H9 (cell line): ENCODE measurements around the gene SERPINB2. TPM values are rescaled to one million over a fixed set of nuclear protein-coding genes. Genes with fewer than 3 reads are reported as not detected.

Source experiments
- DNase-seq: peaks from one replicate; pipeline ENCODE4 v3.0.0-alpha.2; 2017
- H2AFZ ChIP-seq: one replicate; pipeline ENCODE4 v1.6.1; 2013; ENCODE audit warnings: mild to moderate bottlenecking, low read length, control low read depth, moderate library complexity
- H2AK5ac ChIP-seq: 2 replicates; pipeline ENCODE4 v1.6.1; 2013; ENCODE audit warnings: low read length, control low read depth, mixed read lengths; ENCODE audit not compliant: insufficient read length
- H2BK120ac ChIP-seq: one replicate; pipeline ENCODE4 v1.6.1; 2013; ENCODE audit warnings: low read depth, mild to moderate bottlenecking, low read length, control low read depth, inconsistent platforms; ENCODE audit not compliant: poor library complexity, severe bottlenecking
- H2BK12ac ChIP-seq: 2 replicates; pipeline ENCODE4 v1.6.1; 2013; ENCODE audit warnings: low read length, control low read depth, mixed read lengths, low read depth; ENCODE audit not compliant: insufficient read length
- H2BK15ac ChIP-seq: 2 replicates; pipeline ENCODE4 v1.6.1; 2013; ENCODE audit warnings: low read depth, low read length, control low read depth
- H2BK20ac ChIP-seq: one replicate; pipeline ENCODE4 v1.6.1; 2013; ENCODE audit warnings: low read depth, mild to moderate bottlenecking, low read length, control low read depth, inconsistent platforms; ENCODE audit not compliant: poor library complexity, severe bottlenecking
- H2BK5ac ChIP-seq: 2 replicates; pipeline ENCODE4 v1.6.1; 2013; ENCODE audit warnings: low read length, control low read depth, mixed read lengths; ENCODE audit not compliant: insufficient read length
- H3K14ac ChIP-seq: 2 replicates; pipeline ENCODE4 v1.6.1; 2013; ENCODE audit warnings: low read length, control low read depth; ENCODE audit not compliant: insufficient read depth
- H3K18ac ChIP-seq: 2 replicates; pipeline ENCODE4 v1.6.1; 2013; ENCODE audit warnings: low read depth, mild to moderate bottlenecking, mixed read lengths, low read length, control low read depth; ENCODE audit not compliant: insufficient read length
- H3K23ac ChIP-seq: 2 replicates; pipeline ENCODE4 v1.6.1; 2013; ENCODE audit warnings: low read length, control low read depth, mixed read lengths, low read depth; ENCODE audit not compliant: insufficient read length
- H3K23me2 ChIP-seq: 2 replicates; pipeline ENCODE4 v1.6.1; 2013; ENCODE audit warnings: low read depth, mild to moderate bottlenecking, mixed read lengths, low read length, control low read depth; ENCODE audit not compliant: insufficient read length, poor library complexity, severe bottlenecking
- H3K27ac ChIP-seq: 2 replicates; pipeline ENCODE4 v1.5.1; 2013; ENCODE audit warnings: low read length, control low read depth, mixed read lengths, low read depth; ENCODE audit not compliant: insufficient read length
- H3K27me3 ChIP-seq: 2 replicates; pipeline ENCODE4 v1.6.1; 2013; ENCODE audit warnings: low read length, control low read depth, inconsistent platforms; ENCODE audit not compliant: insufficient read depth
- H3K4ac ChIP-seq: 2 replicates; pipeline ENCODE4 v1.6.1; 2013; ENCODE audit warnings: low read depth, mild to moderate bottlenecking, control low read depth, inconsistent platforms, low read length, moderate library complexity
- H3K4me1 ChIP-seq: 2 replicates; pipeline ENCODE4 v1.6.1; 2013; ENCODE audit warnings: low read length, control low read depth, inconsistent platforms; ENCODE audit not compliant: insufficient read depth
- H3K4me2 ChIP-seq: 2 replicates; pipeline ENCODE4 v1.6.1; 2013; ENCODE audit warnings: low read length, control low read depth, mixed read lengths; ENCODE audit not compliant: insufficient read length, insufficient read depth
- H3K56ac ChIP-seq: 2 replicates; pipeline ENCODE4 v1.6.1; 2013; ENCODE audit warnings: low read depth, mild to moderate bottlenecking, mixed read lengths, low read length, control low read depth; ENCODE audit not compliant: insufficient read length
- H3K79me1 ChIP-seq: 2 replicates; pipeline ENCODE4 v1.6.1; 2013; ENCODE audit warnings: low read depth, mild to moderate bottlenecking, moderate library complexity, low read length, control low read depth, inconsistent platforms; ENCODE audit not compliant: insufficient read depth, poor library complexity, severe bottlenecking
- H3K79me2 ChIP-seq: 2 replicates; pipeline ENCODE4 v1.6.1; 2013; ENCODE audit warnings: low read length, control low read depth, inconsistent platforms; ENCODE audit not compliant: insufficient read depth
- H3K9ac ChIP-seq: 2 replicates; pipeline ENCODE4 v1.6.1; 2013; ENCODE audit warnings: low read length, control low read depth, mixed read lengths; ENCODE audit not compliant: insufficient read length; ENCODE audit errors: extremely low read depth
- H3K9me3 ChIP-seq: one replicate; pipeline ENCODE4 v1.6.1; 2013; ENCODE audit warnings: low read depth, low read length, inconsistent platforms; ENCODE audit not compliant: control insufficient read depth
- H3T11ph ChIP-seq: one replicate; pipeline ENCODE4 v1.6.1; 2013; ENCODE audit warnings: mild to moderate bottlenecking, low read length, control low read depth, inconsistent platforms
- H4K20me1 ChIP-seq: one replicate; pipeline ENCODE4 v1.6.1; 2013; ENCODE audit not compliant: control insufficient read depth, insufficient read length, insufficient read depth
- H4K5ac ChIP-seq: 2 replicates; pipeline ENCODE4 v1.6.1; 2013; ENCODE audit warnings: low read depth, mild to moderate bottlenecking, mixed read lengths, low read length, control low read depth; ENCODE audit not compliant: insufficient read length
- H4K8ac ChIP-seq: replicated peaks from 2 replicates; pipeline ENCODE4 v1.6.1; 2013; ENCODE audit warnings: low read length, control low read depth, mixed read lengths, low read depth; ENCODE audit not compliant: insufficient read length
- H4K91ac ChIP-seq: 2 replicates; pipeline ENCODE4 v1.6.1; 2013; ENCODE audit warnings: low read depth, mild to moderate bottlenecking, moderate library complexity, mixed read lengths, low read length, control low read depth; ENCODE audit not compliant: insufficient read length
- H3K27ac Mint-ChIP-seq, 3 experiments: 2 replicates in 2 of 3; 3 replicates in 1 of 3; pipeline ENCODE4 v1.8.0; 2020 to 2021; ENCODE audit warnings: mixed read lengths in 3 of 3, mild to moderate bottlenecking in 1 of 3, moderate library complexity in 1 of 3
- H3K27me3 Mint-ChIP-seq: 2 replicates; pipeline ENCODE4 v1.8.0; 2021; ENCODE audit warnings: low read depth, mild to moderate bottlenecking, moderate library complexity, mixed read lengths
- H3K36me3 Mint-ChIP-seq, 3 experiments: 2 replicates in 2 of 3; 3 replicates in 1 of 3; pipeline ENCODE4 v1.8.0; 2020 to 2021; ENCODE audit warnings: low read depth in 3 of 3, mixed read lengths in 3 of 3; ENCODE audit not compliant: insufficient read depth in 1 of 3
- H3K4me1 Mint-ChIP-seq, 2 experiments: 2 replicates each; pipeline ENCODE4 v1.8.0; 2020; ENCODE audit warnings: mixed read lengths in 2 of 2
- H3K4me3 Mint-ChIP-seq, 2 experiments: 2 replicates in 1 of 2; 3 replicates in 1 of 2; pipeline ENCODE4 v1.8.0; 2020 to 2021; ENCODE audit warnings: mild to moderate bottlenecking in 2 of 2, mixed read lengths in 2 of 2, moderate library complexity in 1 of 2
- H3K9me3 Mint-ChIP-seq, 2 experiments: 2 replicates in 1 of 2; 3 replicates in 1 of 2; pipeline ENCODE4 v1.8.0; 2020; ENCODE audit warnings: mild to moderate bottlenecking in 2 of 2, mixed read lengths in 2 of 2, moderate library complexity in 1 of 2
- WGBS: extraction: QIAGEN DNeasy Blood & Tissue Kit; methylation state at CpG from one replicate; pipeline ENCODE4 v1.1.7; 2013; ENCODE audit warnings: missing lambda C conversion rate, low lambda C conversion rate, mixed read lengths; ENCODE audit not compliant: insufficient read length; ENCODE audit errors: extremely low coverage; 5-methylcytosine and 5-hydroxymethylcytosine counted together
- total RNA-seq: library from RNA; stranded (reverse); gene quantifications from 2 replicates; pipeline ENCODE4 v1.2.1, GENCODE V29; 2021
- TF ChIP-seq, protein P1 (sequence below): fragments of 200-600 bp; sonication (generic); conservative IDR thresholded peaks from 3 replicates; pipeline ENCODE4 v1.8.0; 2021; ENCODE audit warnings: antibody characterized with exemption, mild to moderate bottlenecking

The SERPINB2 gene
- total RNA-seq, 1 experiment from 2014 or later: not detected

DNA sequence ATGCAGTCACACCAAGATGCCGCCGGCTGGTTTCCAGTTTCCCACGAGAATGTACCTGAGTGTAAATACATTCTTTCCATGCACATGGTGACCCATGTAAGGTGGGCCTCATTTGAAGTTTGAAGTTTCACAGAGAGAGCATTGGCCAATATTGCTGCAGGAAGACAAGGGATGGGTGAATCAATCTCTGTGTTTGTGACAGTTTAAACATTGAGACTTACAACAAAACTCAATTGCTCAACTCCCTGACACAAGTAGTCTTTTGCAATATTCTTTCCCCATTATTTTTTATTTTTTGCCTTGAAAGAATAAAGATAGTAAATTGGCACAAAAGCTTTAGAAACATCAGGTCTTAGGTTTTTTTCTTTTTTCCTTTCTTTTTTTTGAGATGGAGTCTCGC, 5.1 kb downstream of the SERPINB2 start:
- Mint-ChIP-seq H3K9me3 (no peaks in the 10 kb centered on the region), H3K4me1 (no peaks in the 10 kb centered on the region), H3K4me3 (no peak overlapping the region), H3K27ac (no peak overlapping the region), H3K27me3 (no peaks in the 10 kb centered on the region), H3K36me3 (no peaks in the 10 kb centered on the region)
- Histone ChIP-seq H3T11ph (no peak overlapping the region), H3K4ac (no peak overlapping the region), H2AK5ac (no peak overlapping the region), H3K23ac (no peak overlapping the region), H2BK120ac (no peak overlapping the region), H3K79me2 (no peaks in the 10 kb centered on the region), H4K8ac (no peak overlapping the region), H2BK12ac (no peak overlapping the region), H2BK20ac (no peak overlapping the region), H4K5ac (no peak overlapping the region), H3K9ac (no peak overlapping the region), H3K56ac (no peak overlapping the region), H3K9me3 (no peaks in the 10 kb centered on the region), H3K23me2 (no peaks in the 10 kb centered on the region), H4K20me1 (no peaks in the 10 kb centered on the region), H4K91ac (no peak overlapping the region), H3K27me3 (no peaks in the 10 kb centered on the region), H3K14ac (no peak overlapping the region), H3K4me1 (no peaks in the 10 kb centered on the region), H3K27ac (no peak overlapping the region), H2BK5ac (no peak overlapping the region), H3K4me2 (no peak overlapping the region), H2AFZ (no peak overlapping the region), H3K79me1 (no peaks in the 10 kb centered on the region), H2BK15ac (no peak overlapping the region), H3K18ac (no peak overlapping the region)
- DNase-seq: no peak
- WGBS: no CpG with 5 or more reads among the region's 4 CpGs
- TF ChIP-seq, protein P1, sequence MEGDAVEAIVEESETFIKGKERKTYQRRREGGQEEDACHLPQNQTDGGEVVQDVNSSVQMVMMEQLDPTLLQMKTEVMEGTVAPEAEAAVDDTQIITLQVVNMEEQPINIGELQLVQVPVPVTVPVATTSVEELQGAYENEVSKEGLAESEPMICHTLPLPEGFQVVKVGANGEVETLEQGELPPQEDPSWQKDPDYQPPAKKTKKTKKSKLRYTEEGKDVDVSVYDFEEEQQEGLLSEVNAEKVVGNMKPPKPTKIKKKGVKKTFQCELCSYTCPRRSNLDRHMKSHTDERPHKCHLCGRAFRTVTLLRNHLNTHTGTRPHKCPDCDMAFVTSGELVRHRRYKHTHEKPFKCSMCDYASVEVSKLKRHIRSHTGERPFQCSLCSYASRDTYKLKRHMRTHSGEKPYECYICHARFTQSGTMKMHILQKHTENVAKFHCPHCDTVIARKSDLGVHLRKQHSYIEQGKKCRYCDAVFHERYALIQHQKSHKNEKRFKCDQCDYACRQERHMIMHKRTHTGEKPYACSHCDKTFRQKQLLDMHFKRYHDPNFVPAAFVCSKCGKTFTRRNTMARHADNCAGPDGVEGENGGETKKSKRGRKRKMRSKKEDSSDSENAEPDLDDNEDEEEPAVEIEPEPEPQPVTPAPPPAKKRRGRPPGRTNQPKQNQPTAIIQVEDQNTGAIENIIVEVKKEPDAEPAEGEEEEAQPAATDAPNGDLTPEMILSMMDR: no peak
